Hepatocyte (in vitro differentiated cells): ENCODE measurements around the gene GGCT. TPM values are rescaled to one million over a fixed set of nuclear protein-coding genes. Genes with fewer than 3 reads are reported as not detected.
"Not testable (repeated sequence)": the region's sequence is repeated elsewhere in the genome, so short reads cannot be mapped to it uniquely, and the experiment has no call there.

Experiments
- DNase-seq: peaks from one replicate; pipeline ENCODE4 v3.0.0-alpha.2; 2016; ENCODE audit warnings: low spot score
- H2AFZ ChIP-seq: fragments of 200-600 bp; sonication (generic); 2 replicates; pipeline ENCODE4 v1.6.0; 2016; ENCODE audit warnings: antibody characterized with exemption, mild to moderate bottlenecking
- H3K27ac ChIP-seq: fragments of 200-600 bp; sonication (generic); 2 replicates; pipeline ENCODE4 v1.5.1; 2016; ENCODE audit warnings: mild to moderate bottlenecking
- H3K27me3 ChIP-seq: fragments of 200-600 bp; sonication (generic); 2 replicates; pipeline ENCODE4 v1.6.1; 2016
- H3K36me3 ChIP-seq: fragments of 200-600 bp; sonication (generic); replicated peaks from 2 replicates; pipeline ENCODE4 v1.5.1; 2016; ENCODE audit warnings: low read depth; ENCODE audit not compliant: insufficient read depth
- H3K4me1 ChIP-seq: fragments of 200-600 bp; sonication (generic); 2 replicates; pipeline ENCODE4 v1.5.1; 2016; ENCODE audit warnings: mild to moderate bottlenecking, moderate library complexity; ENCODE audit not compliant: insufficient read depth
- H3K4me2 ChIP-seq: fragments of 200-600 bp; sonication (generic); 2 replicates; pipeline ENCODE4 v1.6.0; 2016
- H3K4me3 ChIP-seq: fragments of 200-600 bp; sonication (generic); 2 replicates; pipeline ENCODE4 v1.5.1; 2016; ENCODE audit warnings: mild to moderate bottlenecking
- H3K79me2 ChIP-seq: fragments of 200-600 bp; sonication (generic); 2 replicates; pipeline ENCODE4 v1.6.0; 2017; ENCODE audit warnings: mild to moderate bottlenecking
- H3K9me2 ChIP-seq: fragments of 200-600 bp; sonication (generic); replicated peaks from 2 replicates; pipeline ENCODE4 v1.6.0; 2017; ENCODE audit warnings: mild to moderate bottlenecking; ENCODE audit not compliant: insufficient read depth
- H3K9me3 ChIP-seq: fragments of 200-600 bp; sonication (generic); 2 replicates; pipeline ENCODE4 v1.5.1; 2016; ENCODE audit warnings: low read depth, mild to moderate bottlenecking
- H4K20me1 ChIP-seq: fragments of 200-600 bp; sonication (generic); 2 replicates; pipeline ENCODE4 v1.6.0; 2016; ENCODE audit warnings: mild to moderate bottlenecking; ENCODE audit not compliant: insufficient read depth, poor library complexity, severe bottlenecking
- CTCF ChIP-seq: fragments of 200-600 bp; sonication (generic); IDR thresholded peaks from 2 replicates; pipeline ENCODE4 v1.5.1; 2016; ENCODE audit warnings: antibody characterized with exemption, mild to moderate bottlenecking; ENCODE audit not compliant: poor library complexity
- EZH2 ChIP-seq: fragments of 200-600 bp; sonication (generic); IDR thresholded peaks from 2 replicates; pipeline ENCODE4 v1.6.1; 2016; ENCODE audit warnings: antibody characterized with exemption, mild to moderate bottlenecking, borderline replicate concordance
- EZH2phosphoT487 ChIP-seq: fragments of 200-600 bp; sonication (generic); IDR thresholded peaks from one replicate; pipeline ENCODE4 v1.6.1; 2018; ENCODE audit warnings: antibody characterized with exemption, mild to moderate bottlenecking, low read depth, moderate library complexity; ENCODE audit not compliant: unreplicated experiment, severe bottlenecking
- WGBS: methylation state at CpG from one replicate; pipeline ENCODE4 v1.1.6; 2016; ENCODE audit warnings: low lambda C conversion rate; ENCODE audit errors: missing lambda C conversion rate; 5-methylcytosine and 5-hydroxymethylcytosine counted together
- polyA plus RNA-seq: library from polyadenylated mRNA; unstranded; fragments of >200 nt; fragmentation: Nextera tagmentation; extraction: Ambion mirVana; gene quantifications from 2 replicates; pipeline ENCODE4 v1.2.1, GENCODE V29; 2016
- total RNA-seq: library from RNA; depleted of rRNA; stranded (reverse); fragments of >200 nt; gene quantifications from 2 replicates; pipeline ENCODE4 v1.2.3, GENCODE V29; 2014

Gene GGCT
- total and polyA plus RNA-seq, 2 experiments from 2014 or later, result 43.4 to 55.7 TPM

GRCh38 chr7:30511973-30512662 is 7.5 kb upstream of the GGCT start:
- H3K9me3 ChIP-seq, result no peaks in the 10 kb centered on the region
- H4K20me1 ChIP-seq, result no peaks in the 10 kb centered on the region
- H3K4me1 ChIP-seq, result no peaks in the 10 kb centered on the region
- no peaks in the 10 kb centered on the region for H3K27me3 ChIP-seq
- H3K4me3 ChIP-seq, result no peak overlapping the region
- H3K9me2 ChIP-seq, result no peaks in the 10 kb centered on the region
- H3K27ac ChIP-seq, result no peak overlapping the region
- TF ChIP-seq CTCF (no peak), EZH2phosphoT487 (no peak), EZH2 (no peak)
- H3K36me3 ChIP-seq, result no peaks in the 10 kb centered on the region
- H2AFZ ChIP-seq, result no peak overlapping the region
- WGBS, result 43% methylated on average over 1 of the region's 1 CpG
- DNase-seq, result no peak
- no peaks in the 10 kb centered on the region for H3K79me2 ChIP-seq
- H3K4me2 ChIP-seq, result no peak overlapping the region

- H3K36me3 ChIP-seq, result no peaks in the 10 kb centered on the region
- H3K9me3 ChIP-seq, result no peaks in the 10 kb centered on the region
- no peaks in the 10 kb centered on the region for H3K79me2 ChIP-seq
- TF ChIP-seq EZH2phosphoT487, result no peak
- no peak for TF ChIP-seq EZH2
- TF ChIP-seq CTCF, result no peak
- H3K9me2 ChIP-seq, result no peaks in the 10 kb centered on the region
- no peak overlapping the region for H2AFZ ChIP-seq
- no peak overlapping the region for H3K27ac ChIP-seq
- no peak for DNase-seq
- no peak overlapping the region for H3K4me3 ChIP-seq
- H3K4me1 ChIP-seq, result no peaks in the 10 kb centered on the region
- H4K20me1 ChIP-seq, result no peaks in the 10 kb centered on the region
- no peaks in the 10 kb centered on the region for H3K27me3 ChIP-seq
- no peak overlapping the region for H3K4me2 ChIP-seq
- WGBS, result 57% methylated on average over 2 of the region's 2 CpGs
Measured at GRCh38 chr7:30511494-30511893, 6.9 kb upstream of the GGCT start.

- DNase-seq, result peak; percentile 50
- H3K9me3 ChIP-seq, result no peaks in the 10 kb centered on the region
- no peak overlapping the region for H3K27ac ChIP-seq
- H3K79me2 ChIP-seq, result no peaks in the 10 kb centered on the region
- no peaks in the 10 kb centered on the region for H4K20me1 ChIP-seq
- no peak overlapping the region for H3K4me3 ChIP-seq
- no peak overlapping the region for H3K4me2 ChIP-seq
- TF ChIP-seq CTCF (peak; percentile 77), EZH2 (no peak)
- H3K27me3 ChIP-seq, result no peaks in the 10 kb centered on the region
- WGBS, result 80% methylated on average over 4 of the region's 4 CpGs
- H2AFZ ChIP-seq, result no peak overlapping the region
- no peaks in the 10 kb centered on the region for H3K9me2 ChIP-seq
- no peaks in the 10 kb centered on the region for H3K4me1 ChIP-seq
- no peaks in the 10 kb centered on the region for H3K36me3 ChIP-seq
Measured at GRCh38 chr7:30510124-30511075, 5.8 kb upstream of the GGCT start.

GRCh38 chr7:30509171-30509857 is 4.7 kb upstream of the GGCT start:
- not testable (repeated sequence) for H3K4me1 ChIP-seq, H3K4me3 ChIP-seq, H3K4me2 ChIP-seq, H4K20me1 ChIP-seq, H3K27ac ChIP-seq, H2AFZ ChIP-seq, H3K9me2 ChIP-seq, DNase-seq, H3K27me3 ChIP-seq, H3K79me2 ChIP-seq, H3K36me3 ChIP-seq, H3K9me3 ChIP-seq
- 75% methylated on average over 9 of the region's 9 CpGs for WGBS

- WGBS, result 92% methylated on average over 9 of the region's 9 CpGs
- not testable (repeated sequence) for H3K9me2 ChIP-seq, H3K4me1 ChIP-seq, H3K4me2 ChIP-seq, H3K27me3 ChIP-seq, H2AFZ ChIP-seq, DNase-seq, H3K27ac ChIP-seq, H3K4me3 ChIP-seq, H3K36me3 ChIP-seq, H3K9me3 ChIP-seq, H4K20me1 ChIP-seq
- H3K79me2 ChIP-seq, result peaks cover 16% of the 10 kb centered on the region
Measured at GRCh38 chr7:30507346-30507900, 2.8 kb upstream of the GGCT start.
